Parathyroid adenoma (tissue), 2 donors: ENCODE results near the gene DCLRE1B.

Source experiments
- H2AFZ ChIP-seq: fragments of 300-600 bp; sonication (generic); one replicate; pipeline ENCODE4 v1.7.0; 2017; ENCODE audit warnings: antibody characterized with exemption, mild to moderate bottlenecking
- H3K27ac ChIP-seq: fragments of 300-600 bp; sonication (generic); one replicate; pipeline ENCODE4 v1.7.0; 2017
- H3K27me3 ChIP-seq: fragments of 300-600 bp; sonication (generic); one replicate; pipeline ENCODE4 v1.7.0; 2017; ENCODE audit warnings: low read length; ENCODE audit not compliant: control insufficient read depth, insufficient read depth
- H3K36me3 ChIP-seq: fragments of 300-600 bp; sonication (generic); one replicate; pipeline ENCODE4 v1.7.0; 2017; ENCODE audit warnings: low read length; ENCODE audit not compliant: control insufficient read depth, insufficient read depth
- H3K4me1 ChIP-seq: fragments of 300-600 bp; sonication (generic); one replicate; pipeline ENCODE4 v1.7.0; 2017; ENCODE audit warnings: control low read depth
- H3K4me2 ChIP-seq: fragments of 300-600 bp; sonication (generic); one replicate; pipeline ENCODE4 v1.7.0; 2017; ENCODE audit warnings: low read length
- H3K4me3 ChIP-seq: fragments of 300-600 bp; sonication (generic); one replicate; pipeline ENCODE4 v1.7.0; 2017; ENCODE audit warnings: low read depth, low read length
- H3K79me2 ChIP-seq: fragments of 300-600 bp; sonication (generic); one replicate; pipeline ENCODE4 v1.7.0; 2017; ENCODE audit warnings: control low read depth
- H3K9ac ChIP-seq: fragments of 300-600 bp; sonication (generic); one replicate; pipeline ENCODE4 v1.7.0; 2017; ENCODE audit warnings: mild to moderate bottlenecking
- H3K9me3 ChIP-seq: fragments of 300-600 bp; sonication (generic); one replicate; pipeline ENCODE4 v1.7.0; 2017; ENCODE audit warnings: low read length; ENCODE audit not compliant: control insufficient read depth
- CTCF ChIP-seq: fragments of 300-600 bp; sonication (generic); IDR thresholded peaks from one replicate; pipeline ENCODE4 v1.7.0; 2017; ENCODE audit warnings: antibody characterized with exemption, mild to moderate bottlenecking
- donor health status: primary hyperparathyroidism.

Gene DCLRE1B

GRCh38 chr1:113928187-113928930 is 23.2 kb downstream of the DCLRE1B start:
- H3K9me3 ChIP-seq: no peaks in the 10 kb centered on the region
- peak overlapping the region; percentile 92 for H3K27ac ChIP-seq
- peak overlapping the region; percentile 80 for H3K4me2 ChIP-seq
- peaks cover 6% of the 10 kb centered on the region for H3K4me1 ChIP-seq
- TF ChIP-seq CTCF: no peak
- peaks cover 10% of the 10 kb centered on the region for H3K79me2 ChIP-seq
- no peaks in the 10 kb centered on the region for H3K36me3 ChIP-seq
- peak overlapping the region; percentile 86 for H3K4me3 ChIP-seq
- peak overlapping the region; percentile 53 for H3K9ac ChIP-seq
- no peaks in the 10 kb centered on the region for H3K27me3 ChIP-seq
- H2AFZ ChIP-seq: peak overlapping the region; percentile 93

DNA sequence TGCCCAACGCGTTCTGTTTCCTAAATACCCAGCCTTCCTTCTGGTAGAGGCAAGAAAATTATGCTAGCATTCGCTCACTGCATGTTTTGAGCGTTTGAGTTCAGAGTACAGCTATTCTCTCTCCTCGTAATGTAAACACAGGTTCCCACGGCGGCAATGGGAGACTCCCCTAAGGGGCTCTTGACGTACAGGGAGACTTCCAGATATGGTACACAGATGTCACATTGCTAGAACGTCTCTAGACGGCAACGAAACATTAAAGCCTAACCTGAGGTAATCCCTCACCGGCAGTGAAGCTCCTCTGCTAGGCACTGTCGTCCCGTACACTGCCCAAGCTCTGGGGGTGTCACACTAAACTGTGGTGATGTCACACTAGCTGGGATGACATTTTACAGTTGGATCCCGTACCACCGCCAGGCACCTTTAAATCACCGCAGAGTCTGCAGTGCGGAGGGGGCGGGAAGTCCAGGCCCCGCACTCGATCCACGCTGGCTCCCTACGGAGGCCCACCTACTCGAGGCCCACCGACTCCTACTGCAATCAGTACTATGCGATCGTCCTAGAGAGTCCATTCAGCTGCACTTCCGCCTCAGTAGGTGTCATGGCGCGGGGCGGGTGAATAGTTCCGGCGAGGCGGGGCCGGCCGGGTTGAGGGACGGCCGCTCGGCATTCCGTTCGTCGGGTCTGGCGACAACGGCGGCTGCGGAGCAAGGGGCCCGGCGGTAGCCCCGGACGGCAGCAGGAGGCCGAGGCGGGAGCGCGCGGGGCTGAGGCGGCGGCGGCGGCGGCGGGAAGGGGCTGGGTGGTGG is 24.0 kb downstream of the DCLRE1B start, which contains the start of gene HIPK1:
HIPK1 (plus strand) TSS at position 384 of the 809 bp plus-strand sequence.
- peaks cover 10% of the 10 kb centered on the region for H3K79me2 ChIP-seq
- no peaks in the 10 kb centered on the region for H3K9me3 ChIP-seq
- H3K4me1 ChIP-seq: peaks cover 6% of the 10 kb centered on the region
- peak within 1 kb of the TSS; percentile 86 for H3K4me3 ChIP-seq
- peak within 1 kb of the TSS; percentile 92 for H3K27ac ChIP-seq
- H3K9ac ChIP-seq: peak within 1 kb of the TSS; percentile 76
- H2AFZ ChIP-seq: peak within 1 kb of the TSS; percentile 93
- no peak for TF ChIP-seq CTCF
- H3K27me3 ChIP-seq: no peaks in the 10 kb centered on the region
- peak within 1 kb of the TSS; percentile 97 for H3K4me2 ChIP-seq
- H3K36me3 ChIP-seq: no peaks in the 10 kb centered on the region

DNA sequence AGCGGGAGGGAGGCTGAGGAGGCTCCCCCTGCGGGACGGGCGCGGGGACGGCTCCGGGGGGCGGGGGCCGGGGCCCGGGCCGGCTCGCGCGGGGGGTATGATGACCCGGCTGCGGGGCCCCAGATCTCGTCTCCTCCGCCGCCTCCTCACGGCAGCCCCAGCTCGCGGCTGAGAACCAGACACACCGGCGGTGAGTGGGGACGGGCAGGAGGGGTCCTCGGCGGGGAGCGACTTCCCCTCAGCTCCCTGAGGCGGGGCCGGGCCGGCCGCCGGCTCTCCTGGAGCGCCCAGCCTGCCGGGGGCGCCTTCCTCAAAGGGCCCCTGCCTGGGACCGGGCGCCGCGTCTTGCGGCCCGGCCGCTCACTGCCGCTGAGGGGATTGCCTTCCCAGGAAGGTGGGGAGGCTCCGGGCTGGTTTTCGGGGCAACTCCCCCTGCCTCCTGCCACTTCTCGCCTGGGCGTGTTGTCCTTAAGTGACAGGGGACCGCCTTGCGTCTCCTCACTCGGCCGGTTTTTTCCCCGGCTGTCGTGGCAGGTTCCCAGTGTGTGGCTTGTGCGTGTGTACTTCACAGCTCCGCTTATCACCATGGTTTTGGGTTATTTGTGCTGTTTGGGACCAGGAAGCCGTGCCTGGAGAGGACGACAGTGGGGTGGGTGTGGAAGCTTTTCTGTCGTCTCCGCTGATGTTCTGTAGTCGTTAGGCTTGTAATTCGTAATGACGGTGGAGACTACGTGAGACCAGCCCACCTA is 24.8 kb downstream of the DCLRE1B start:
- TF ChIP-seq CTCF: no peak
- Histone ChIP-seq H3K4me2 (peak overlapping the region; percentile 97), H3K36me3 (no peaks in the 10 kb centered on the region), H3K9ac (peak overlapping the region; percentile 76), H3K4me3 (peak overlapping the region; percentile 86), H3K79me2 (peaks cover 10% of the 10 kb centered on the region), H2AFZ (peak overlapping the region; percentile 93), H3K27ac (peak overlapping the region; percentile 92), H3K27me3 (no peaks in the 10 kb centered on the region), H3K9me3 (no peaks in the 10 kb centered on the region), H3K4me1 (peaks cover 6% of the 10 kb centered on the region)

DNA sequence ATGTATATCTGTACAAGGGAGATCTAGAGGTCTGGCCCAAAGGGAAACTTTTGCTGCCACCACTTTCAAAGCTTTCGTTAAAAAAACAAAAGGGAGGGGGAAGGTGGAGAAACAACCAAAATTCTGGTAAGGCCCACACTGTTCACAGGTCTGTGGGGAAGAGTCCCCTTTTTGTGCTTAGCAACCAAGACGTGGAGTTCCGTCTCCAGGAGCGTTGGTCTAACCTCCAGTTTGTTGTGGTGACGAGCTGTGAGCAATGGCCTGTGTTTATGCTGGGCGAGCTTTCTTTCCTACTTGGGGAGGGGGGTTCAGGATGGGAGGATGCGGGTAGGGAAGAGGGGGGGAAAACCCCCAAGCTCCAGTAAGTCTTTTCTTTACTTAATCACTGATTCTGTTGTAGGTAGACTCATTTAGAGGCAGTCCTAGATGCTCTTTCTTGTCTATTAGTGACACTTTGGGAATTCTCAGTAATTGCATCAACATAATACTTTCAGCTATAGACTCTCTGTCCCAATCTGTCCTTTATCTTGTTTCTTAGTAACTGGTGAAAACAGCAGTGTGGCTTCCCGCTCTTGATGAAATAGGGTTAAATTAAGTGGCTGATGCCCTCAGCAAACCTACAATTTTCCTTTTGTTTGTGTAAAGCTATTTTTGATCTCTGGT is 25.5 kb downstream of the DCLRE1B start:
- H3K27ac ChIP-seq: peak overlapping the region; percentile 92
- H3K36me3 ChIP-seq: no peaks in the 10 kb centered on the region
- peak overlapping the region; percentile 76 for H3K9ac ChIP-seq
- peaks cover 6% of the 10 kb centered on the region for H3K4me1 ChIP-seq
- peak overlapping the region; percentile 86 for H3K4me3 ChIP-seq
- H3K9me3 ChIP-seq: no peaks in the 10 kb centered on the region
- peak overlapping the region; percentile 93 for H2AFZ ChIP-seq
- peak overlapping the region; percentile 97 for H3K4me2 ChIP-seq
- no peak for TF ChIP-seq CTCF
- H3K27me3 ChIP-seq: no peaks in the 10 kb centered on the region
- peaks cover 13% of the 10 kb centered on the region for H3K79me2 ChIP-seq
